Nephron (organoid): ENCODE measurements around the gene SLC4A7.
"Not testable (repeated sequence)": the region's sequence is repeated elsewhere in the genome, so short reads cannot be mapped to it uniquely, and the experiment has no call there.

Experiments
- H3K27ac Mint-ChIP-seq, 3 experiments: 2 replicates each; pipeline ENCODE4 v1.8.0; 2020; ENCODE audit warnings: mixed read lengths in 3 of 3, mild to moderate bottlenecking in 2 of 3, moderate library complexity in 1 of 3
- H3K27me3 Mint-ChIP-seq: 2 replicates; pipeline ENCODE4 v1.8.0; 2021; ENCODE audit warnings: low read depth, mild to moderate bottlenecking, moderate library complexity, mixed read lengths
- H3K36me3 Mint-ChIP-seq: 2 replicates; pipeline ENCODE4 v1.8.0; 2020; ENCODE audit warnings: low read depth, mixed read lengths
- H3K4me1 Mint-ChIP-seq: 2 replicates; pipeline ENCODE4 v1.8.0; 2020; ENCODE audit warnings: mixed read lengths
- H3K4me3 Mint-ChIP-seq, 3 experiments: 2 replicates each; pipeline ENCODE4 v1.8.0; 2020; ENCODE audit warnings: mild to moderate bottlenecking in 3 of 3, mixed read lengths in 3 of 3, moderate library complexity in 2 of 3
- H3K9me3 Mint-ChIP-seq: 2 replicates; pipeline ENCODE4 v1.8.0; 2020; ENCODE audit warnings: mixed read lengths
- CTCF ChIP-seq, 3 experiments: fragments of 200-600 bp; sonication (generic); IDR thresholded peaks; one replicate each; pipeline ENCODE4 v1.5.0; 2021; ENCODE audit warnings: antibody characterized with exemption in 3 of 3; ENCODE audit not compliant: unreplicated experiment in 3 of 3

The SLC4A7 gene

DNA sequence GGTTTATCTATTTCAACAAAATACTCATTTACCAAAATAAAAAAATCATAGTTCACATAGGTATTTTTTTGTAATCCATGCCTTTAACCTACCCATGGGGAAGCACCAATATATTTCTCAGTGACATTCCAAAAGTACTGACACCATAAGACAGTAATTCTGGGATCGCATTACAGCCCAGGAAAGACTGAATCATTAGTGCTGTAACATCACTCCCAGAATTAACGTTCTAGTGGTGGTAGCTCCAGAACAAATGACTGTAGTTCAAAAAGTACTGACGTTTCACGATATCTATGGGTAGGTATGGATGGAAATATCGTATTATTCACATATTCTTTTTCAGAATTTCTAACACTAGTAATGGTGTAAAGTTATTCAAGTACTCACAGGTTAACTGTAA, 60.7 kb downstream of the SLC4A7 start:
- no peak overlapping the region for H3K27ac Mint-ChIP-seq
- H3K4me1 Mint-ChIP-seq = no peaks in the 10 kb centered on the region
- no peaks in the 10 kb centered on the region for H3K9me3 Mint-ChIP-seq
- peaks cover 39% of the 10 kb centered on the region for H3K36me3 Mint-ChIP-seq
- TF ChIP-seq CTCF (IDR thresholded peaks at IDR 0.05; ENCODE audit: unreplicated experiment in 3 of 3) = no peak
- no peaks in the 10 kb centered on the region for H3K27me3 Mint-ChIP-seq
- H3K4me3 Mint-ChIP-seq = no peak overlapping the region

DNA sequence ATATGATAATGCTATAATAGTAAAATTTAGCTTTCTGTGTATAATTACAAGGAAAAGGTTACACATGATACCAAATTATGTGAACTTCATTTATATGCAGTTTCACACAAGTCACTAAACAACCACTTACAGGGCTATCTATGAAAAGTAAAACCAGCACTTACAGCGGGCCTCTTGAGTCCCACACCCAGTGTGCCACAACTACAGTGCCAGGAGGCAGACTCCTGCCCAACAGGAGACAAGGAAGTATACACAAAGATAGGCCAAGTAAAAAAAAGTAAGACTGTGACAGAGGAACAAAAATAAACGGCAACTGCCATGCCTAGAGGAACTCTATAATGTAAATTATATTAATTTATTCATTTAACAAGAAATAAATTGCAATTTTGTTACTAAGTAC, 61.6 kb downstream of the SLC4A7 start:
- TF ChIP-seq CTCF (IDR thresholded peaks at IDR 0.05; ENCODE audit: unreplicated experiment in 3 of 3) = no peak
- H3K27ac Mint-ChIP-seq = no peak overlapping the region

GRCh38 chr3:27415202-27415601, 69.0 kb downstream of the SLC4A7 start:
- no peaks in the 10 kb centered on the region for H3K9me3 Mint-ChIP-seq
- H3K27ac Mint-ChIP-seq = no peak overlapping the region
- H3K4me3 Mint-ChIP-seq = no peak overlapping the region
- no peaks in the 10 kb centered on the region for H3K27me3 Mint-ChIP-seq
- no peaks in the 10 kb centered on the region for H3K4me1 Mint-ChIP-seq
- H3K36me3 Mint-ChIP-seq = peaks cover 51% of the 10 kb centered on the region
- no peak for TF ChIP-seq CTCF (IDR thresholded peaks at IDR 0.05; ENCODE audit: unreplicated experiment in 3 of 3)

More for the DNA sequence above, 61.6 kb downstream of the SLC4A7 start:
- no peaks in the 10 kb centered on the region for H3K27me3 Mint-ChIP-seq
- H3K9me3 Mint-ChIP-seq = no peaks in the 10 kb centered on the region
- H3K4me3 Mint-ChIP-seq = no peak overlapping the region
- H3K4me1 Mint-ChIP-seq = no peaks in the 10 kb centered on the region
- H3K36me3 Mint-ChIP-seq = peaks cover 43% of the 10 kb centered on the region

GRCh38 chr3:27392950-27393679, 91.1 kb downstream of the SLC4A7 start:
- no peak for TF ChIP-seq CTCF (IDR thresholded peaks at IDR 0.05; ENCODE audit: unreplicated experiment in 3 of 3)
- Mint-ChIP-seq H3K36me3 (peaks cover 40% of the 10 kb centered on the region), H3K27me3 (peaks cover 3% of the 10 kb centered on the region), H3K27ac (no peak overlapping the region), H3K4me3 (no peak overlapping the region), H3K4me1 (no peaks in the 10 kb centered on the region), H3K9me3 (no peaks in the 10 kb centered on the region)

GRCh38 chr3:27392414-27392813, 91.8 kb downstream of the SLC4A7 start:
- Mint-ChIP-seq H3K36me3 (peaks cover 37% of the 10 kb centered on the region), H3K27ac (peak overlapping the region in 1 of 3 experiments; percentile 49)
- not testable (repeated sequence) for H3K4me1 Mint-ChIP-seq, H3K27me3 Mint-ChIP-seq, H3K9me3 Mint-ChIP-seq, H3K4me3 Mint-ChIP-seq

GRCh38 chr3:27391796-27392195, 92.4 kb downstream of the SLC4A7 start:
- H3K27ac Mint-ChIP-seq = peak overlapping the region in 1 of 3 experiments; percentile 40
- no peaks in the 10 kb centered on the region for H3K4me1 Mint-ChIP-seq
- no peak overlapping the region for H3K4me3 Mint-ChIP-seq
- no peak for TF ChIP-seq CTCF (IDR thresholded peaks at IDR 0.05; ENCODE audit: unreplicated experiment in 3 of 3)
- peaks cover 3% of the 10 kb centered on the region for H3K27me3 Mint-ChIP-seq
- no peaks in the 10 kb centered on the region for H3K9me3 Mint-ChIP-seq
- peaks cover 34% of the 10 kb centered on the region for H3K36me3 Mint-ChIP-seq
